Measurements from ENCODE around the gene ANKRD11. TPM values are rescaled to one million over a fixed set of nuclear protein-coding genes. Genes with fewer than 3 reads are reported as not detected.
"Not testable (repeated sequence)": the region's sequence is repeated elsewhere in the genome, so short reads cannot be mapped to it uniquely, and the experiment has no call there.

The ANKRD11 gene
- total RNA-seq, 1 donor from 2014 or later: 31.9 TPM

DNA sequence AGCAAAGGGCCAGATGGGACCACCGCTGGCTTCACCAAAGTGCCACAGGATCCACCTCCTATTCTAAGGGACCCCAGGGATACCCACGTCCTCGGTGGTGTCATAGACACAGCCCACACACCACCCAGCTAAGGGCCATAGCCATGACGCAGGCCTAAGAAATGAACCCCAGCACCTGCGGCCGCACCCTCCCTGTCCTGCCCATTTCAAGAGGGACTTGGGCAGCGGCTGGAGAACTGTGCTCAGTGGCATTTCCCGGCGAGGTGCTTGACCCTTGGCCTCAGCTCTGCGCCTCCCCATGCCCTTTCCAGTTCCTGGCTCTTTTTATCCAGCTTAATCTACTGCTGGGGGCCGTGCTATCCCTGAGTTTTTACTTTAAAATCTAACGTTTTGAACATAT lies 245.6 kb downstream of the ANKRD11 start:
- no peak for DNase-seq (ENCODE audit: low read depth in 2 of 2)

- not testable (repeated sequence) for DNase-seq (ENCODE audit: low read depth in 2 of 2)
These were observed 246.1 kb downstream of the ANKRD11 start for GRCh38 chr16:89244264-89244663.

DNA sequence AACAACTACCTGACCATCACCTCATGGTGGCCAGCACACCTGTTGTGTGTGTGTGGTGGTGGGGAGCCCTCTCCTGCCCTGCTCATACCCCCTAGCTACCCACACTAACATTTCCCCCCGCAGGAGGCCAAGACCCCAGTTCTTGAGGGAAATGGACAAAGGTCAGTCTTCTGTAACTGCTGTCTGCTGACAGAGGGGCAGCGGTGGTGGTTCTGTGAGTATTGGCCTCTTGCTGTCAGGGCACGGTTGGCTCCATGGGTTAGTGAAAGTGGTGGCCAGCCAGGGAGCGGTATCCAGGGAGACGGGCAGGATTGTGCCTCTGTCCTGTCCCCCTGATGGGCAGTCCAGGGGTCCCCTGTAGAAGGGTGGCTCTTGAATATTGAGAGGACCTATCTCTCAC lies 246.7 kb downstream of the ANKRD11 start:
- DNase-seq (ENCODE audit: low read depth in 2 of 2): no peak

- DNase-seq (ENCODE audit: low read depth in 2 of 2): no peak
These were observed 247.6 kb downstream of the ANKRD11 start for GRCh38 chr16:89242795-89243200.

DNA sequence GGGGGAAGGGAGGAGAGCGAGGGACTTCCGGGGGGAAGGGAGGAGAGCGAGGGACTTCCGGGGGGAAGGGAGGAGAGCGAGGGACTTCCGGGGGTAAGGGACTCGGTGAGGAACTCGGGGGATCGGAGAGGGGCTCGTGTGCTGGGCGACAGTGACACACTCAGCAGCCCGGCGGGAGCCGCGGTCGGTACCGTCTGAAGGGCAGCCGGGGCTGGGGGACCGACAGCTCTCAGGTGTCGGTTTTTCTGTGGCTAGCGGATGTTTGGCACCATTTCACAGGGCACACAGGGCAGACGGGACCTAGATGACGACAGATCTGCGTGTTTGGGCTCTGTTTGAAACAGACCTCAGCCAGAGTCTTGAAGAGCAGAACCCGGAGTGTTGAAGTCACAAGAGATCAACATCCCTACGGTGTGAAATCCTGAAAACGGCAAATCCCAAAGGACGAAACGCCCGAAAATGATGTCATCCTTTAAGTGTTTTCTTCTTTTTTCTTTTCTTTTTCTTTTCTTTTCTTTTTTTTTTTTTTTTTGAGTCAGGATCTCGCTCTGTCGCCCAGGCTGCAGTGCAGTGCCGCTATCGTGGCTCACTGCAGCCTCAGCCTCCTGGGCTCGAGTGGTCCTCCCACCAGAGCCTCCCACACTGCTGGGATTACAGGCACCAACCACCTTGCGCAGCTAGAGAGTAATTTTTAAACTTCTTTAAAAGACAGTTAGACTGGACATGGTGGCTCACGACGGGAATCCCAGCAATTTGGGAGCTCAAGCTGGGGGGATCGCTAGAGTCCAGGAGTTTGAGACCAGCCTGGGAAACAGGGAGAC lies 249.0 kb downstream of the ANKRD11 start:
- DNase-seq (ENCODE audit: low read depth in 2 of 2): peak; percentile 36 to 59

DNA sequence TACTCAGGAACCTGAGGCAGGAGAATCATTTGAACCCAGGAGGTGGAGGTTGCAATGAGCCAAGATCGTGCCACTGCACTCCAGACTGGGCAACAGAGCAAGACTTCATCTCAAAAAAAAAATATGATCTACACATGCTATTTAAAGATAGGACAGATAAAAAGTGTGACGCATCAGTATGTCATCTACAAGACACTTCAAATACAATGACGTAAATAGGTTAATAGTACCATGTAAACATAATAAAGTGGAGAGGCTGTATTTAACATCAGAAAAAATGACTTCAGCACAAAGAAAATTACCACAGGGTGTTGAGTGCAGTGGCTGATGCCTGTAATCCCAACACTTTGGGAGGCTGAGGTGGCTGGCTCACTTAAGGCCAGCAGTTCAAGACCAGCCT lies 252.6 kb downstream of the ANKRD11 start:
- DNase-seq (ENCODE audit: low read depth in 2 of 2): no peak

DNA sequence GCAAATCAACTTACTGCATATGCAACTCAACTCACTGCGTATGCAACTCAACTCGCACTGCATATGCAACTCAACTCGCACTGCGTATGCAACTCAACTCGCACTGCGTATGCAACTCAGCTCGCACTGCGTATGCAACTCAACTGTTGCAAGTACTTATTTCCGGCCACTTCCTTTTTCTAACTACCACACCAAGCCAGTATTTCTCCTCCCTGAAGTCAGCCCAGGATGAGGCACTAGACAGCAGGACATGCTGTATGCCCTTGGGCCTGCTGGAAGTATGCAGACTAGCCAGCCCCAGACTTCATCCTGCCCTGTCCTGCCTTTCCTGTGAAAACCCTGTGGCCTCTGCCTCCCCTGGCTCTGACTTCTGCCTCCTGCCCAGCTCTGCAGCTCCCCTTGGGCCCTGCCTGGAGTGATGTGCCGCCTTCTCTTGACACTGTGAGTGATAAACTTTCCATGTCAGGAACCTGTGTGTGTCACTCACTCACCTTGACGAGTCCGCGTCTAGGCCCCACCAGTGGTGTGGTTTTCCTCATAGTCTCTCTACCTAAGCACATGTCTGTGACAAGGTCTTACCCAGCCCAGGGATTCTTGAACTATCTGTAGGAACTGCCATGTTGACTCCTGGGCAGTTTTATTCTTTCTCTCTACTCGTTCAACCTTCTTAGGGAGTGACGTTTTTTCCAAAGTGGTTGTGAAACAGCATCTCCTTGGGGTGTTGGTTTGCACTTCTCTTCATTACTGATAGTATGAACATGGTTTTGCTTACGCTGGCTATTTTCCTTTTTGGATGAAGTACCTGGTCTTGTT lies 256.5 kb downstream of the ANKRD11 start:
- no peak for DNase-seq (ENCODE audit: low read depth in 2 of 2)

DNA sequence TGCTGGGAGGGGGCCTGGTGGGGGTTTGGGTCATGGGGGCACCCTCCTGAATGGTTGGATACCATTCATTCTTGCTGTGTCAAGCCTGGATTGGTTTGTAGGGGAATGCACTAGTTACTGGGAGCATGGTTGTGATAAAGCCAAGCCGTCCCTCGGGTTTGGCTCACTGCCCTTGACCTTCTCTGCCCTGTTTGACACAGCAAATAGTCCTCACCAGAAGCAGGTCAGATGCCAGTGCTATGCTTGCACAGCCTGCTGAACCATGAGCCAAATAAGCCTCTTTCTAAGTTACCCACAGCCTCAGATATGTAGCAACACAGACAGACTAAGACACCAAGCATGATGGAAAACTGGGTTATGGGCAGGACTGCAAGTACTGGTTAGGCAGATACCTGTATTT lies 258.3 kb downstream of the ANKRD11 start:
- DNase-seq (ENCODE audit: low read depth in 2 of 2): no peak

- no peak for DNase-seq (ENCODE audit: low read depth in 2 of 2)
These were observed 260.1 kb downstream of the ANKRD11 start for GRCh38 chr16:89230255-89230654.

GRCh38 chr16:89224665-89225064 lies 265.7 kb downstream of the ANKRD11 start:
- DNase-seq (ENCODE audit: low read depth in 2 of 2): no peak

DNA sequence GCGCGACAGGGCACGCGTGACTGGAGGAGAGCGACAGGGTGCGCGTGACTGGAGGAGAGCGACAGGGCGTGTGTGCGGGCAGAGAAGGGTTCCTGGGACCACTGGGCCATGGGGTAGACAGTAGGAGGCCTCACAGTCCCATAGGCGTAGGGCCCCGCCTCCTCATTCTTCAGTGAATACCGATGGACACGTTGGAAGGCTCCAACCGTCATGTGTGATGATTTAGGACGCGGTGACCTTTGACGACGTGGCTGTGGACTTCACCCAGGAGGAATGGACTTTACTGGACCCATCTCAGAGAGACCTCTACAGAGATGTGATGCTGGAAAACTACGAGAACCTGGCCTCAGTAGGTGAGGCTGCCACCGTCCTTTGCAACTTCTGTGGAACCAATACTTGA lies 267.4 kb downstream of the ANKRD11 start:
- no peak for DNase-seq (ENCODE audit: low read depth in 2 of 2)

DNA sequence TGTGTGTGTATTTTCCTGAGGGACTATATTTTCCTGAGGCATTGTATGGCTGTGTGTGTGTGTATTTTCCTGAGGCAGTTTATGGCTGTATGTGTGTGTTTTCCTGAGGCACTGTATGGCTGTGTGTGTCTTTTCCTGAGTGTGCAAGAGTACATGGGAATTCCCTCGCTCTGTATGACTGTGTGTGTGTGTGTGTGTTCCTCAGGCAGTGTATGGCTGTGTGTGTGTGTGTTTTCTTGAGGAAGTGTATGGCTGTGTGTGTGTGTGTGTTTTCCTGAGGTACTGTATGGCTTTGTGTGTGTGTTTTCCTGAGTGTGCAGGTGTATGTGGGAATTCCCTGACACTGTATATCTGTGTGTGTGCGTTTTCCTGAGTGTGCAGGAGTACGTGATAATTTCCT lies 268.8 kb downstream of the ANKRD11 start:
- DNase-seq (ENCODE audit: low read depth in 2 of 2): no peak

- peak in 1 of 2 donors; percentile 17 for DNase-seq (ENCODE audit: low read depth in 2 of 2)
These were observed 271.0 kb downstream of the ANKRD11 start for GRCh38 chr16:89219365-89219764.

Other genes starting within 250 kb of the ANKRD11 start
- 75.8 and 94.6 TPM in 2 replicates for gene SPG7, start 17.8 kb upstream of the ANKRD11 start, total RNA-seq
- 2,557 and 4,242 TPM in 2 replicates for gene RPL13, start 70.1 kb upstream of the ANKRD11 start, total RNA-seq
- 1.2 and 3.5 TPM in 2 replicates for gene CPNE7, start 85.2 kb upstream of the ANKRD11 start, total RNA-seq
- 0.20 and 0.44 TPM in 2 replicates for gene DPEP1, start 123.1 kb upstream of the ANKRD11 start, total RNA-seq
- gene CHMP1A, start 167.1 kb upstream of the ANKRD11 start, total RNA-seq: 59.3 and 81.5 TPM in 2 replicates
- gene SPATA33, start 167.3 kb upstream of the ANKRD11 start, total RNA-seq: 0.87 and 1.4 TPM in 2 replicates
- gene CDK10, start 196.1 kb upstream of the ANKRD11 start, total RNA-seq: 23.1 and 38.5 TPM in 2 replicates
- 8.1 and 10.1 TPM in 2 replicates for gene SPATA2L, start 211.1 kb upstream of the ANKRD11 start, total RNA-seq
- 4.1 and 4.4 TPM in 2 replicates for gene VPS9D1, start 230.3 kb upstream of the ANKRD11 start, total RNA-seq
- 8.3 and 14.5 TPM in 2 replicates for gene ZNF276, start 231.0 kb upstream of the ANKRD11 start, total RNA-seq